Mesothelial cell of epicardium (in vitro differentiated cells): ENCODE results near the gene ADGRA1. TPM values are rescaled to one million over a fixed set of nuclear protein-coding genes. Genes with fewer than 3 reads are reported as not detected.

Experiments used
- DNase-seq, 2 experiments: peaks; one replicate each; pipeline ENCODE4 v3.0.0; 2021; ENCODE audit warnings: low spot score in 2 of 2; ENCODE audit not compliant: unreplicated experiment in 2 of 2
- H3K27ac Mint-ChIP-seq: 2 replicates; pipeline ENCODE4 v1.8.0; 2021; ENCODE audit warnings: mixed read lengths
- H3K27me3 Mint-ChIP-seq: 2 replicates; pipeline ENCODE4 v1.8.0; 2021; ENCODE audit warnings: low read depth, mixed read lengths
- H3K36me3 Mint-ChIP-seq: 2 replicates; pipeline ENCODE4 v1.8.0; 2021; ENCODE audit warnings: mixed read lengths
- H3K4me1 Mint-ChIP-seq: 2 replicates; pipeline ENCODE4 v1.8.0; 2021; ENCODE audit warnings: mixed read lengths
- H3K4me3 Mint-ChIP-seq: 2 replicates; pipeline ENCODE4 v1.8.0; 2021; ENCODE audit warnings: mild to moderate bottlenecking, moderate library complexity, mixed read lengths
- H3K9me3 Mint-ChIP-seq: 2 replicates; pipeline ENCODE4 v1.8.0; 2021; ENCODE audit warnings: mixed read lengths
- total RNA-seq: library from RNA; stranded (reverse); gene quantifications from 3 replicates; pipeline ENCODE4 v1.2.1, GENCODE V29; 2021
- TF ChIP-seq, protein P1 (sequence below): fragments of 200-600 bp; sonication (generic); IDR thresholded peaks from one replicate; pipeline ENCODE4 v1.5.0; 2021; ENCODE audit warnings: antibody characterized with exemption; ENCODE audit not compliant: unreplicated experiment

The ADGRA1 gene
- total RNA-seq, 1 donor from 2014 or later, result not detected

DNA sequence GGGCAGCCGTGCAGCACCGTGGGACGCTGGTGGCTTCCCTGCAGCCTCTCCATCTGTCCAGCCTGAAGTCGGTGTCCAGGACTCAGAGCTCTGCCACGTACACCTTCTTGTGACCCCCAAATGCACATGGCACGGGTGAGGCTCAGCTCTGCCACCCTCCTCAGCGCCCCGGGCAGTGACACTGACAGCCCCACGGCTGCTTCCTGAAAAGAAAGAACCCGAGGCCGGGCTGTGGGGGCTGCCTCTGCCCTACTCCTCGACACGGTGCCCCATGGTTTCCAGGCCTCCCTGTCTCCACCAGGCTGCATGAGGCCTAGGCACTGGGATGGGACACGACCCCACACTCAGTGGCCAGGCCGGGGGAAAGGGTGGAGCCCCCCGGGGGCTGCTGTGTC, 13.7 kb downstream of the ADGRA1 start:
- Mint-ChIP-seq H3K36me3 (no peaks in the 10 kb centered on the region), H3K27ac (no peak overlapping the region), H3K4me1 (peaks cover 5% of the 10 kb centered on the region), H3K4me3 (no peak overlapping the region), H3K27me3 (peaks cover 53% of the 10 kb centered on the region), H3K9me3 (no peaks in the 10 kb centered on the region)
- TF ChIP-seq, protein P1, sequence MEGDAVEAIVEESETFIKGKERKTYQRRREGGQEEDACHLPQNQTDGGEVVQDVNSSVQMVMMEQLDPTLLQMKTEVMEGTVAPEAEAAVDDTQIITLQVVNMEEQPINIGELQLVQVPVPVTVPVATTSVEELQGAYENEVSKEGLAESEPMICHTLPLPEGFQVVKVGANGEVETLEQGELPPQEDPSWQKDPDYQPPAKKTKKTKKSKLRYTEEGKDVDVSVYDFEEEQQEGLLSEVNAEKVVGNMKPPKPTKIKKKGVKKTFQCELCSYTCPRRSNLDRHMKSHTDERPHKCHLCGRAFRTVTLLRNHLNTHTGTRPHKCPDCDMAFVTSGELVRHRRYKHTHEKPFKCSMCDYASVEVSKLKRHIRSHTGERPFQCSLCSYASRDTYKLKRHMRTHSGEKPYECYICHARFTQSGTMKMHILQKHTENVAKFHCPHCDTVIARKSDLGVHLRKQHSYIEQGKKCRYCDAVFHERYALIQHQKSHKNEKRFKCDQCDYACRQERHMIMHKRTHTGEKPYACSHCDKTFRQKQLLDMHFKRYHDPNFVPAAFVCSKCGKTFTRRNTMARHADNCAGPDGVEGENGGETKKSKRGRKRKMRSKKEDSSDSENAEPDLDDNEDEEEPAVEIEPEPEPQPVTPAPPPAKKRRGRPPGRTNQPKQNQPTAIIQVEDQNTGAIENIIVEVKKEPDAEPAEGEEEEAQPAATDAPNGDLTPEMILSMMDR, result no peak
- DNase-seq, result no peak

DNA sequence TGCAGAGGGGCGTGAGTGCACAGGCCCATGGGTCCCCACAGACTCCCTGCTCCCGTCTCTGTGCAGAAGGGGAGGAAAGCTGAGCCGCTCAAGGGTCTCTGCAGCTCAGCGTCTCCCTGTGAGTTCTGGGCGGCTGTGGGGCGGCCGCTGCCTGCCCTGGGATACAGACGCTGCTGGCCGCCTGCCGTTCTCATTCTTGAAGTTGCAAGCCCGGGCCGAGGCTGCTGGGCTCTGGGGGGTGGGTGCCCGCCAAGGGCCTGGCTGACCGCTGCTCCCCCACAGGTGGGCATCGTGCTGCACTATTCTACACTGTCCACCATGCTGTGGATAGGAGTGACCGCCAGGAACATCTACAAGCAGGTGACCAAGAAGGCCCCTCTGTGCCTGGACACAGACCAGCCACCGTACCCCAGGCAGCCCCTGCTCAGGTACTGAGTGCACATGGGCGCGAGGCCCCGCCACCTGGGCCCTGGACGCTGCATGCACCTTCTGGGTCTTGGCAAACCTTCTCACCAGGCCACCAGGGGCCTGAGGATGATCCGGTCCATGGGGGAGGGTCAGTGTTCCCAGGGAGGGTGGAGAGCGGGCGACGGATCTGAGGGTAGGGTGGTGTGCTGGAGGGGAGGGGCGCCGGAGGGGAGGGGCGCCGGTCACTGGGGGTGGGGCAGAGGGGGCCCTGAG, 14.8 kb downstream of the ADGRA1 start:
- Mint-ChIP-seq H3K36me3 (no peaks in the 10 kb centered on the region), H3K4me1 (peaks cover 5% of the 10 kb centered on the region), H3K27ac (no peak overlapping the region), H3K27me3 (peaks cover 41% of the 10 kb centered on the region), H3K9me3 (peaks cover 9% of the 10 kb centered on the region), H3K4me3 (no peak overlapping the region)
- no peak for DNase-seq
- TF ChIP-seq, protein P1, result no peak

DNA sequence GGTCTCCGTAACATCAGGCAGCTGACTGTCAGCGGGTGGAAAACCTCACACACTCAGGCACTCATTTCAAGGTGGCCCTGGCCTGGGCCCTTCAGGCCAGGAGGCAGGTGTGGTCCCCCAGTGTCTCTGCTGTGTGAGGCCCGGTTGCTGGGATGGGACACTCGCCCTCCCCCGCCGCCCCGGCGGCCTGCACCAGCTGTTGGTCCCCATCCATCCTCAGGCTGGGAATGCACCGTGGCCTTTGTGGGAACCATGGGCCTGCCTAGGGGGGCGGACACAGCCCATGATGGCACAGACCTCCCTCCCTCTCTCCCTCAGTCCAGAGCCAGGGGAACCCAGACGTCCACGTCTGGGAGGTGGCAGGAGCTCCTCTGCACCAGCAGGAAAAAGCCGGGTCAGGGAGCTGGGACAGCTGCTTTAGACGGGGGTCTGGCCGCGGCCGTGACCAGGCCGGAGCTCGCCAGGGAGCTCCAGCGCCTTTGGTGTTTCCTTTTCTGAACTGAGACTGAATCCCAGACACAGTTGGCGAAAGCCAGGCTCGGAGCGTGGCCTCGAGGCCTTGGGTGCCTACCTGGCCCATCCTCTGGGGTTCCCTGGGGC, 15.7 kb downstream of the ADGRA1 start:
- Mint-ChIP-seq H3K4me3 (no peak overlapping the region), H3K27me3 (peaks cover 38% of the 10 kb centered on the region), H3K36me3 (no peaks in the 10 kb centered on the region), H3K4me1 (peaks cover 5% of the 10 kb centered on the region), H3K9me3 (peaks cover 11% of the 10 kb centered on the region), H3K27ac (no peak overlapping the region)
- DNase-seq, result no peak
- TF ChIP-seq, protein P1, result no peak

DNA sequence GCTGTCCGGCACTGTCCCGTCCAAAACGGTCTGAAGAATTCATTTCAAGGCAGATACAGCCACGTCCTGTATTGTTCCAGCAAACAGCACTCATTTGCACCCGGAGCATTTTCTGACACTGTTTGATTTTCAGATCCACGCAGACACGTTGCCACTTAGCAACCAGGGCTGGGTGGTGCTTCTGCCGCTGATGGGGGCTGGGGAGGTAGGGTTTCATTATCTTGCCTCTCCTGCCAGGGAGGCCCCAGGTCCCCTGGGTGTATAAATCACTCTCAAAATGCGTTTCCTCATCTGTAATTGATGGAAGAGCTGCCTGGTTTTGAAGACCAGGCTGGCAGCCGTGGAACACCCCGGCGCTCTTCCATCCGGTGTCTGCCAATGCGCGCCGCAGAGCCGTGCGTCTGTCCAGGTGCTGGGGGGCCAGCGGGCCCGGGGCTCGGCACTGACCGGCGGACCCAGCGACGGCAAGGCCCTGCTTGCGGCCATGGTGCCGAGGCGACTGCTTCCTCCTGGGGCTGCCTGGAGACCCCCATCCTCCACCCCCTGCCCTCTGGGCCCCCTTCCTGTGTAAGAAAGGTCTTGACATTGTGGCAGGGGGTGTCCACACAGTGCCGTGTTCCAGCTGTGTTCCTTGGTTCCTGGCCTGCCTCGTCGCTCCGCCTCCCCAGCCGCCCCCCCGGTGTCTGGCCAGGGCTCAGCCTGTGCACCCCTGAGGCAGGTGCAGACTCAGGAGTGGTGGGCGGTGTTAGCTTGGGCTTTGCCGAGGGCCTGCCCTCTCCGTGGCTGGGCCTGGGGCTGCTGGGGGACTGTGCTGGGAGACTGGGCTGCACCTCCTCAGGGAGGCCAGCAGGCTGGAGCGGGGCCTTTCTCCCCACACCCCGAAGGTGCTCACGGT, 16.6 kb downstream of the ADGRA1 start:
- H3K4me1 Mint-ChIP-seq, result peaks cover 5% of the 10 kb centered on the region
- H3K4me3 Mint-ChIP-seq, result no peak overlapping the region
- peaks cover 13% of the 10 kb centered on the region for H3K9me3 Mint-ChIP-seq
- no peak overlapping the region for H3K27ac Mint-ChIP-seq
- H3K27me3 Mint-ChIP-seq, result peaks cover 35% of the 10 kb centered on the region
- no peaks in the 10 kb centered on the region for H3K36me3 Mint-ChIP-seq
- TF ChIP-seq, protein P1, result no peak
- DNase-seq, result no peak

DNA sequence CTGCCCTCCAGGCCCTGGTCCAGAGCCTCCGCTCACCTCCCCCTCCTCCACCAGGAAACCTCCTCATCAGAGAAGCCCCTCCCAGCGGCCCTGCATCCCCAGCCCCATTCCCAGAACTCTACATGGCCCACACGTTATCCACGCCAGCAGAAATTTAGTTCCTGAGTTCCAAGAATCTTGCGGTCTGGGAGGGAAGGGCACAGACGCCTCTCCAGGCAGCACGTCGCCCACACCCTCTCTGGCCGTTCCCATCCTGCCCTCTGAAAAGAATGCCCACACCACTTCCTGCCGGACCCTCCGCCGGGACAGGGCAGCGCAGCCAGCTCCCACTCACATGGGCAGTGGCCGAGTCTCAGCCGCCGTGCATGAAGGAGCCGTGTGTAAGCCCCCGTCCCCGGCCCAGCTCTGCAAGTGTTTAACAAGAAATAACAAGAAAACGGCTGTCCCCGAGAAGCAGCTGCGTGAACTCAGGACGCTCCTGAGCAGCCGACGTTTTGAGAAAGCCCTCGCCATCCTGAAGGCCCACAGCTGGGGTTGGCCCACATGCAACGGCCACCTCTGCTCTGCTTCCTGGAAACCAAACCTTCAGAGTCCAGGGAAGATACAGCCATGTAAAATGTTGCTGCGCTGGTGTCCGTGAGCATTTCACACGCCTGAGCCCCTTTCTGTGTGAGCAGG, 17.4 kb downstream of the ADGRA1 start:
- Mint-ChIP-seq H3K27me3 (peaks cover 31% of the 10 kb centered on the region), H3K9me3 (peaks cover 16% of the 10 kb centered on the region), H3K36me3 (no peaks in the 10 kb centered on the region), H3K4me3 (no peak overlapping the region), H3K4me1 (peaks cover 5% of the 10 kb centered on the region), H3K27ac (no peak overlapping the region)
- no peak for DNase-seq
- TF ChIP-seq, protein P1, result no peak
